GM18526 (cell line): ENCODE data around the gene PITRM1.

ENCODE experiments used
- POLR2A ChIP-seq: IDR thresholded peaks from 3 replicates; pipeline ENCODE4 v1.6.1; 2011; ENCODE audit not compliant: insufficient read length; ENCODE audit errors: extremely low read depth

PITRM1 gene

DNA sequence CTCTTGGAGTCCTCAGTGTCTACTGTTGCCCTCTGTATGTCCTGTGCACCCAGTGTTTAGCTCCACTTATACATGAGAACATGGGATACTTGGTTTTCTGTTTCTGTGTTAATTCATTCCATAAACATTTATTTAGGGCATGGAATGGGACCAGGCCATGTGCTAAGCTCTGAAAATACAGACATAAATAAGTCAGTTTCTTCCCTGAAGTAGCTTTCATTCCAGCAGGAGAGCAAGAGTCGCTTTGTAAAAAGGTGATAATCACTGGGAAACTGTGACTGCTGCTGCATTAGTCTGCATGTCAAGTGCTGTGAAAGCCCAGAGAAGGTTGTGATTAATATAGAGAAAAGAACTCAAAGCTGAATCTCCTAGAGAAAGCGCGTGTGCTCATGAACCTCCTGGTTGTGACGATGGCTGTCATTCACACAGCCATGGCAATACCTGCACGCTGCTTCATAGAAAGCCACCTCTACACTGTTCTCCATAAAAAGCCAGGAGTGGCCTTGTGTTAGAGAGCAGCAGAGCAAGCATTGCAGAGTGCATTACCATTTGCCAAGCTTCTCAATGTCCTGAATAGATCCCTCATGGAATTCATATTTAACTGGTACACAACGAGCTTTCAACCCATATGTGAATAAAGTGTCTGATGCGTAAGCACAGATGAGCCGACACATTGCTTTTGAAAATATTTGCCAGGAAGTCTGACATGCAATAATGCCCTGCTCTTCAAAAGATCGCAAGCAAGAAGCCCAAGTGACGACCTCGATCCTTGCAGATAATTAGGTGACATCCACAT lies 30.6 kb upstream of the PITRM1 start:
- no peak for TF ChIP-seq POLR2A

GRCh38 chr10:3201796-3202195 lies 29.2 kb upstream of the PITRM1 start:
- TF ChIP-seq POLR2A, result no peak

DNA sequence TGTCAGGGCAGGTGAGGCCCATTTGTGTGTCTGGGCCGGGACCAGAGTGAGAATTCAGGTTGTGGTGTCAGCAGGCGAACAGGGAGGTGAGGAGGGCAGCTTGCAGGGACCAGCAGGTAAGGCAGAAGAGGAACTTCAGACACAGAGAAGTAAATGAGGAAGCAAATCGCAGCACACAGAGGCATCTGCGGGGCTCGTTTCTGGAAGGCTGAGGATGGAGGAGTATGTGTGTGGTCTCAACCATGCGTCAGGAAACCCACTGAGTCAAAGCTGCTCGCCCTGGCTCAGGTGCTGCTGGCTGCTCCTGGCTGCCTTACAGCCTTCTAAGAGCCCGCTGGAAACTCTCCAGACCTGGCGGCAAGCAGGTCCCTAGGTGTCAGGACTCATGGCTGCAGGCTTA lies 26.9 kb upstream of the PITRM1 start:
- TF ChIP-seq POLR2A, result no peak

GRCh38 chr10:3198900-3199299 lies 26.3 kb upstream of the PITRM1 start:
- TF ChIP-seq POLR2A, result no peak

- no peak for TF ChIP-seq POLR2A
These were observed 24.9 kb upstream of the PITRM1 start for GRCh38 chr10:3197348-3198003.

GRCh38 chr10:3196958-3197347 lies 24.4 kb upstream of the PITRM1 start:
- no peak for TF ChIP-seq POLR2A

DNA sequence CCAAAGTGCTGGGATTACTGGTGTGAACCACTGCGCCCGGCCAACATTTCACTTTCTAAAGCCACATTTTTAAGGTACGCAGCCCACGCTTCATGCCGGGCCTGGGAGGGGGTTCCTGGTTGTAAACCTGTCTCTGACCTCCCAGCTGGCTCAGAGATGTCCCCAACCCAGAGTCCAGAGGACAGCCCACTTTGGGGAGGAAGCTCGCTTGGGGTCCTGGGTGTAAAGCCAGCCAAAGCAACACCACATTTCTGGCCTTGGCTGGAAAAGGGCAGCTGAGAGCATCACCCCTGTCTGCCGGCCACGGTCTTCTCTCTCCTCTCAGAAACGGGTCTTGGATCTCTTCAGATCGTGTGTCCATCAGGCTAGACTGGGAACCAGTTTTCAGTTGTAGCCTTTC lies 23.9 kb upstream of the PITRM1 start:
- no peak for TF ChIP-seq POLR2A

DNA sequence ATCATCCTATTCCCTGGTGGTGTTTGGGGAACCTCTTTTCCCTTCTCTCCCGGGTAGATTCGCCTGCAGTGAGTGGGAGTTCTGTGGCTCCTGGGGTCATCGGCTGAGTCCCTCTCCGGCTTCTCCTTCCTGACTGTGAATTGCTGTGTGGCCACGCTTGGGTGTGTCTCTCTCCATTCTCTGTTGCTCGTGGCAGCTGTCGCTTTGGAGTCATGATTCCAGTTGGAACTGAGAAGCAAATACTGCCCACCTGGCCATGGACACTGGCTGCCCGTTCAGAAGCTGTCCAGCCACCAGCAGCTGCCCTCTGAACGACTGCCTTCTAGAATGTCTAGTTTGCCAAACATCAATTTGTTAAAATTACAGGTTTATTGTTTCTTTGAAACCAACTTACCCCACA lies 23.1 kb upstream of the PITRM1 start:
- TF ChIP-seq POLR2A, result no peak

DNA sequence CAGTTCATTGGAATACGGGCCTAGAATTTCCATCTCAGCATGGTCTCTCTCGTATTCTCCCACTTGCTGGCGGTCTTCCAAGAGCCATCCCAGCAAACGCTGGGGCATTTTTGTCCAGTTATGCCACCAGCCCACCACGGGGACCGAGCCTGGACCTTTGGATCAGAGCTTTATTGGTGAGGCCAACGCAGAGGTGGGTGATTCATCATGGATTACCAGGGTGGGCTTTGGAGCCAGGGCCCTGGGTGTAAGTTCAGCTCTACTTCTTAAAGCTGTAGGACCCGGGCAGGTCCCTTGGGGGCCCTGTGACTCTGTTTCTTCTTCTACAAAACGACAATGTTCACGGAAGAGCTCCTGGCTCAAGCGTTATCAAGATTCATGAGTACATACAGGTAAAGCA lies 22.7 kb upstream of the PITRM1 start:
- TF ChIP-seq POLR2A, result no peak

DNA sequence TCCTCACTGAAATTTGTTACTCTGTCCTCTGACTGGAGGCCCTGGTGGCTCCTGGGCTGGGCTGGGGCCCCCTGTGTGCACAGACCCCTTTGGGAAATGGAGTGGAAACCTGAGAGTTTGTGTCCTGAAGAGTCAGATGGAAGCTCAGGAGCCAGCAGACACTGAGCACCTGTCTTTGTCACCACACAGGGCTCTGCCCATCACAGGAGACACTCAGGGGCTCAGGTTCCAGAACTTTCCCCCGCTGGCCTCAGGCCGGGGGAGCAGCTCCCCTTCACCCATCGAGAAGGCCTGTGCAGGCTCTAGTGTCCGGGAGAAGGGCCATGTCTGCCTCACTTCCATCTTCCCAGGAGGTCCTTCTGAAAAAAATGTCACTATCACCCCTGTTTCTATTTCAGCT lies 22.3 kb upstream of the PITRM1 start:
- no peak for TF ChIP-seq POLR2A

DNA sequence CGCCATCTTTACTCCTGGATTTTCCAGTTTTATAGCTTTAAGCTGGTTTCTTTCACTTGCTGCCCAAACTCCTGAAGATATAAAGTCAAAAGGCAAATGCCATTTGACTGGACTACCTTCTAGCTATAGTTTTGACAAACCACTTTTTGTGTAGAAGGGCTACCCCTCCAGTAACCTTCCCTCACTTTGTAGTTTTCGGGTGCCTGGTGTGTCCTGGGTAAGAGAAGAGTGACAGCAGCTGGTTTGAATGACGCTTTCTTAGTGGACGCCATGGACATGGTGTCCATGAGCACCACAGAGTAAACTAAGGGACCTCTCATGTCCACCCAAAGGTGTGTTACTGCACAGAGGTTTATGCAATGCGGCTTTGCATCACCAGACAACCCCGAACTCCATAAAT lies 21.2 kb upstream of the PITRM1 start:
- TF ChIP-seq POLR2A, result no peak

GRCh38 chr10:3192856-3193635 lies 20.5 kb upstream of the PITRM1 start:
- TF ChIP-seq POLR2A, result no peak

- no peak for TF ChIP-seq POLR2A
These were observed 18.2 kb upstream of the PITRM1 start for GRCh38 chr10:3190817-3191216.

DNA sequence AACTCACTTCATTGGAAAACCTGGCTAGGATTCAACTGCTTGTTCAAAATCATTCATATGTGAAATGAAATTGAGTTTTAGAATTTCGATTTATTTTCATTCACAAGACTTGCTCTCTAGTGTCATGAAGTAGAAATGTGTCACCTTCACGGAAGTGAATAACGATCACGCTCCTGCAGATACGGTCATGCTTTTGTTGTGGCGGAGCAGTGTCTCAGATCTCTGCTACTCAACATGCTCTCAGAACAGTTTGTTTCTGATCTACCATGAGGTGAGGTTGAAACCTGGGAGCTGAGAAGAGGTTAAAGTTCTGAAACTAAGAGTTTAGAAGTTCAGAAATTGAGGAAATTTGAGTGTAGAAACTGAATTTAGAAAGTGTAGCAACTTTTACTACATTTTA lies 13.8 kb upstream of the PITRM1 start:
- no peak for TF ChIP-seq POLR2A

- no peak for TF ChIP-seq POLR2A
These were observed 12.8 kb upstream of the PITRM1 start for GRCh38 chr10:3185386-3185785.
